Measurements from ENCODE around the gene MRPL20. TPM values are rescaled to one million over a fixed set of nuclear protein-coding genes. Genes with fewer than 3 reads are reported as not detected.
A peak's percentile ranks its signal among the peaks of the same experiment; 100 is the strongest.

Gene MRPL20
- total and polyA plus RNA-seq, 2 donors (not counting 3 experiments of a cell fraction or from before 2014, with no cell fraction given) = 134 to 152 TPM

GRCh38 chr1:1427106-1427819, 20.2 kb upstream of the MRPL20 start:
- Histone ChIP-seq H4K20me1 (replicated peaks; ENCODE audit: control insufficient read depth, extremely low read depth, insufficient read depth, low read length) (no peaks in the 10 kb centered on the region), H3K36me3 (ENCODE audit: control insufficient read depth in 2 of 2, extremely low read depth in 1 of 2, insufficient read depth in 2 of 2, low read length in 2 of 2) (no peaks in the 10 kb centered on the region), H3K9ac (replicated peaks; ENCODE audit: extremely low read depth, insufficient read depth, low read length) (no peak overlapping the region), H3K27me3 (ENCODE audit: control insufficient read depth in 2 of 2, insufficient read depth in 2 of 2, low read length in 2 of 2) (no peaks in the 10 kb centered on the region), H3K4me3 (replicated peaks in 1 of 3; ENCODE audit: insufficient read depth in 1 of 3, low read depth in 1 of 3, low read length in 3 of 3) (peak overlapping the region in 1 of 3 experiments; percentile 18), H3K27ac (ENCODE audit: insufficient read depth, low read depth, low read length) (no peak overlapping the region), H3K9me3 (replicated peaks; ENCODE audit: control insufficient read depth, insufficient read depth, low read length) (no peaks in the 10 kb centered on the region), H3K79me2 (ENCODE audit: control insufficient read depth, insufficient read depth, low read length) (no peaks in the 10 kb centered on the region), H3K4me2 (ENCODE audit: insufficient read depth, low read length) (no peak overlapping the region), H2AFZ (ENCODE audit: low read depth, low read length) (no peak overlapping the region), H3K9me1 (replicated peaks; ENCODE audit: control insufficient read depth, extremely low read depth, insufficient read depth, low read length) (no peaks in the 10 kb centered on the region), H3K4me1 (ENCODE audit: control insufficient read depth, extremely low read depth, insufficient read depth, low read length) (peaks cover 10% of the 10 kb centered on the region)
- DNase-seq (ENCODE audit: low read depth, low spot score) = no peak
- dilution Hi-C loops (cut with MboI; ENCODE audit: extremely low pct_ligation_motif_present, low sequenced_read_pairs) (no loop called here), intact Hi-C loops (cut with micrococcal nuclease) (no loop called here)
- BruUV-seq (replicated peaks) = no TSS peak
- FAIRE-seq = no peak
- ChIA-PET POLR2A (no interaction called here), CTCF (no interaction called here)
- TF ChIP-seq FOS (IDR thresholded peaks at IDR 0.05; ENCODE audit: borderline replicate concordance, insufficient read depth, low read length) (no peak), MYC (IDR thresholded peaks at IDR 0.05; ENCODE audit: low read depth, low read length) (no peak), POLR2AphosphoS5 (IDR thresholded peaks at IDR 0.05; ENCODE audit: insufficient read depth, low read depth, low read length) (no peak), EZH2 (IDR thresholded peaks at IDR 0.05; ENCODE audit: borderline replicate concordance, low read depth, low read length, severe bottlenecking) (no peak), JUN (IDR thresholded peaks at IDR 0.05; ENCODE audit: borderline replicate concordance, insufficient read depth, insufficient read length, low read depth) (no peak), POLR2A (IDR thresholded peaks at IDR 0.05; ENCODE audit: low read depth, low read length) (no peak), GATA2 (IDR thresholded peaks at IDR 0.05; ENCODE audit: insufficient read depth, insufficient read length, low read depth, low read length) (no peak)
- TF ChIP-seq, protein P1, sequence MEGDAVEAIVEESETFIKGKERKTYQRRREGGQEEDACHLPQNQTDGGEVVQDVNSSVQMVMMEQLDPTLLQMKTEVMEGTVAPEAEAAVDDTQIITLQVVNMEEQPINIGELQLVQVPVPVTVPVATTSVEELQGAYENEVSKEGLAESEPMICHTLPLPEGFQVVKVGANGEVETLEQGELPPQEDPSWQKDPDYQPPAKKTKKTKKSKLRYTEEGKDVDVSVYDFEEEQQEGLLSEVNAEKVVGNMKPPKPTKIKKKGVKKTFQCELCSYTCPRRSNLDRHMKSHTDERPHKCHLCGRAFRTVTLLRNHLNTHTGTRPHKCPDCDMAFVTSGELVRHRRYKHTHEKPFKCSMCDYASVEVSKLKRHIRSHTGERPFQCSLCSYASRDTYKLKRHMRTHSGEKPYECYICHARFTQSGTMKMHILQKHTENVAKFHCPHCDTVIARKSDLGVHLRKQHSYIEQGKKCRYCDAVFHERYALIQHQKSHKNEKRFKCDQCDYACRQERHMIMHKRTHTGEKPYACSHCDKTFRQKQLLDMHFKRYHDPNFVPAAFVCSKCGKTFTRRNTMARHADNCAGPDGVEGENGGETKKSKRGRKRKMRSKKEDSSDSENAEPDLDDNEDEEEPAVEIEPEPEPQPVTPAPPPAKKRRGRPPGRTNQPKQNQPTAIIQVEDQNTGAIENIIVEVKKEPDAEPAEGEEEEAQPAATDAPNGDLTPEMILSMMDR (IDR thresholded peaks at IDR 0.05; ENCODE audit: extremely low read depth in 1 of 2, insufficient read depth in 1 of 2, low read depth in 1 of 2, low read length in 2 of 2) = no peak
- TF ChIP-seq, protein P2, sequence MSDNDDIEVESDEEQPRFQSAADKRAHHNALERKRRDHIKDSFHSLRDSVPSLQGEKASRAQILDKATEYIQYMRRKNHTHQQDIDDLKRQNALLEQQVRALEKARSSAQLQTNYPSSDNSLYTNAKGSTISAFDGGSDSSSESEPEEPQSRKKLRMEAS (IDR thresholded peaks at IDR 0.05; ENCODE audit: insufficient read depth, insufficient read length) = no peak
